ENCODE data around the gene KIF4B.
"Not testable (repeated sequence)": the region's sequence is repeated elsewhere in the genome, so short reads cannot be mapped to it uniquely, and the experiment has no call there.

KIF4B gene

GRCh38 chr5:155004138-155004744, 9.3 kb upstream of the KIF4B start:
- peak; percentile 64 for TF ChIP-seq CTCF (IDR thresholded peaks at IDR 0.05; ENCODE audit: extremely low read depth, insufficient read depth, missing control alignments)
- in situ Hi-C loops (cut with MboI; ENCODE audit: low pct_unique_long_range_greater_than_20kb, low sequenced_read_pairs, unreplicated experiment), result no loop called here
- no peak for DNase-seq (ENCODE audit: low spot score)

- in situ Hi-C loops (cut with MboI; ENCODE audit: low pct_unique_long_range_greater_than_20kb, low sequenced_read_pairs, unreplicated experiment); DNase-seq (ENCODE audit: low spot score): not testable (repeated sequence)
Measured at GRCh38 chr5:155006265-155006664, 7.3 kb upstream of the KIF4B start.

- no peak for TF ChIP-seq CTCF (IDR thresholded peaks at IDR 0.05; ENCODE audit: extremely low read depth, insufficient read depth, missing control alignments)
- in situ Hi-C loops (cut with MboI; ENCODE audit: low pct_unique_long_range_greater_than_20kb, low sequenced_read_pairs, unreplicated experiment), result no loop called here
- DNase-seq (ENCODE audit: low spot score), result no peak
Measured at GRCh38 chr5:155008669-155009068, 4.9 kb upstream of the KIF4B start.

- no peak for DNase-seq (ENCODE audit: low spot score)
- in situ Hi-C loops (cut with MboI; ENCODE audit: low pct_unique_long_range_greater_than_20kb, low sequenced_read_pairs, unreplicated experiment), result no loop called here
- TF ChIP-seq CTCF (IDR thresholded peaks at IDR 0.05; ENCODE audit: extremely low read depth, insufficient read depth, missing control alignments), result no peak
Measured at GRCh38 chr5:155010881-155011280, 2.7 kb upstream of the KIF4B start.

- no peak for TF ChIP-seq CTCF (IDR thresholded peaks at IDR 0.05; ENCODE audit: extremely low read depth, insufficient read depth, missing control alignments)
- in situ Hi-C loops (cut with MboI; ENCODE audit: low pct_unique_long_range_greater_than_20kb, low sequenced_read_pairs, unreplicated experiment), result no loop called here
- no peak for DNase-seq (ENCODE audit: low spot score)
Measured at GRCh38 chr5:155015239-155015638, 1.7 kb downstream of the KIF4B start.

GRCh38 chr5:155017610-155018009, 4.1 kb downstream of the KIF4B start:
- peak; percentile 61 for DNase-seq (ENCODE audit: low spot score)
- no peak for TF ChIP-seq CTCF (IDR thresholded peaks at IDR 0.05; ENCODE audit: extremely low read depth, insufficient read depth, missing control alignments)
- in situ Hi-C loops (cut with MboI; ENCODE audit: low pct_unique_long_range_greater_than_20kb, low sequenced_read_pairs, unreplicated experiment), result no loop called here

GRCh38 chr5:155019601-155020226, 6.2 kb downstream of the KIF4B start:
- no peak for DNase-seq (ENCODE audit: low spot score)
- no peak for TF ChIP-seq CTCF (IDR thresholded peaks at IDR 0.05; ENCODE audit: extremely low read depth, insufficient read depth, missing control alignments)
- in situ Hi-C loops (cut with MboI; ENCODE audit: low pct_unique_long_range_greater_than_20kb, low sequenced_read_pairs, unreplicated experiment), result no loop called here
